Raji (cell line): Measurements from ENCODE around the gene RASSF5.

Experiments used
- POLR2A ChIP-seq: IDR thresholded peaks from 2 replicates; pipeline ENCODE4 v1.6.1; 2011; ENCODE audit warnings: low read depth, low read length, control low read depth; ENCODE audit not compliant: insufficient read depth

RASSF5 gene

GRCh38 chr1:206470692-206471414, 36.5 kb upstream of the RASSF5 start:
- peak; percentile 77 for TF ChIP-seq POLR2A

DNA sequence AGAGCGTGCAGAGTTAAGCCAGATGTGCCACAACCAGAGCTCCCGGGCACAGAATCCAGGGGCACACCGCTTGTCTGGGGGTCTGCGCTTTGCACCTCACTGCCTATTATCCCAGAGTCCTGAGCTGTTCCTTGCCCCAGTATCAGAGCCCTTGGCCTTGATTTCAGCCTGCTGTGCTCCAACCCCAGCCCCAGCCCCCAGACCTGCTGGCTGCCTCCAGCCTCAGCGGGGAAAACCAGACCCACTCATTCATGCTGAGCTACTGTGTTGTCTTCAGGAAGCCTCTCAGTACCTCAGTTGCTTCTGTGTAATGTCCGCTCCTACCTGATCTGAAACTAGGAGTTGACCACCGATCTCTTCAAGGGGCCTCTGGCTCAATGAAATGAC, 35.9 kb upstream of the RASSF5 start:
- TF ChIP-seq POLR2A = peak; percentile 13

- no peak for TF ChIP-seq POLR2A
These were observed 35.3 kb upstream of the RASSF5 start for GRCh38 chr1:206472024-206472423.

DNA sequence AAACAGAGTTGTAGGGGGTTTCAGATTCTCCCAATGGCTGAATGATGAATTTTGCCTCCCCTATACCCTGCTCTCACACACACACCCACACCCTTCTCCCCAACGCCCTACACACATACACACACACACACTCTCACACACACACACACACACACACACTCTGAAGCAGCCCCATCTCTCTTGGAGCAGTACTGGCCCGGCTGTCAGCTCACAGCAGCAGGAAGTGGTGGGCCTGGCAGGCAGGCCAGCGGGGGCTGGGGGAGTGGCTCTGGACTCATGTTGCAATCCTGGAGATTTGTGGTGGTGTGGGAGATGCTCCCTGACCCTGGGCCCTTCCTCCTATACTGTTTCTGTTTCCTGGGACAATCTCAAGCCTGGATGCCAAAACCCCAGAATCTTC, 34.9 kb upstream of the RASSF5 start:
- TF ChIP-seq POLR2A = no peak

DNA sequence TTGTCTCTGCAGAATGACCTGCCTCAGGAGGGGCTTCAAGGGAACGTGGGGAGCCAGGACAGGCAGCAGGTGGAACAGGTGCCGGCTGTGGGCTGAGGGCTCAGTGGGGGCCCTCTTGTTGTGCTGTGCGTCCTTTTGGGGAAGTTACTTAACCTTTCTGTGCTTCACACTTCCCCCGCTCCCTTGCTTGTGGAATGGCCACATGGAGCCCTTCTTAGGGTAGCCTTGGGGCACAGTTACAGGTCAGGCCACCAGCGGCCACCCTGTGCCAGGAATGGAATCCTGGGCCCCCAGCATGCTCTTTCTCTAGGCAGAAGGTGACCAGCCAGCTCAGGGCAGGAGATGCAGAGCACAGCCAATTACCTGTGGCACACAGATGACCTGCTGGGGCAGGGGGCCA, 34.4 kb upstream of the RASSF5 start:
- TF ChIP-seq POLR2A = no peak

- no peak for TF ChIP-seq POLR2A
These were observed 31.3 kb upstream of the RASSF5 start for GRCh38 chr1:206476058-206476457.

DNA sequence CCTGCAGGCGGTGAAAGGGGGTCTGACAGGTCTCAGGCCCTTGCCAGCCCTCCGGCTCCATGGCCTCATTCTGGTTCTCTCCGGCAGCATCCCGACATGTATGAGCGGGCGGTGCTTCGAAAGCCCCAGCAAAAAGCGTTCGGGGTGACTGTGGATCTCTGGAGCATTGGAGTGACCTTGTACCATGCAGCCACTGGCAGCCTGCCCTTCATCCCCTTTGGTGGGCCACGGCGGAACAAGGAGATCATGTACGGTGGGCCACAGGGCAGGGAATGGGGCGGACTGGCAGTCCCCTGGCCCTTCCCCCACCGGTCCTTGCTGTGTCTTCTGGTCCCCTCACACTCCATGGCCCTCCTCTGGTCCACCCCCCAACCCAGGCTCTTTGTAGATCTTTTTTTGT, 30.7 kb upstream of the RASSF5 start:
- TF ChIP-seq POLR2A = no peak

DNA sequence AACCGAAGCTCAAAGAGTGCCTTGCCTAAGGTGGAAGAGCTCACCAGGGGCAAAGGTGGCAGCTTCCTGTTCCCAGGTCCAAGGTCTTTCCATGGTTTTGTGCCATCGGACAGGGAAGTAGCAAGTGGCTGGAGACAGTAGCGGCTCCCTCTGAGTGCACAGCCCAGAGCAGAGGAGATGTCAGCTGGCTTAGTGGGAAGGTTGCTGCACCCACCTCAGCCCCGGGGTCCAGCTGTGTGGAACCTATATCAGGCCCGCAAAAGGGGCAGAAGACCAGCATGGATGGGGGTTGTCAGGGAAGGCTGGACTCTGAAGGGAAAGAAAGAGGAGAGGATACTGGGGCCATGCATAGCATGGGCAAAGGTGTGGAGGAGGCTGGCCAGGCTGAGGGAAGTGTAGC, 30.2 kb upstream of the RASSF5 start:
- TF ChIP-seq POLR2A = no peak

DNA sequence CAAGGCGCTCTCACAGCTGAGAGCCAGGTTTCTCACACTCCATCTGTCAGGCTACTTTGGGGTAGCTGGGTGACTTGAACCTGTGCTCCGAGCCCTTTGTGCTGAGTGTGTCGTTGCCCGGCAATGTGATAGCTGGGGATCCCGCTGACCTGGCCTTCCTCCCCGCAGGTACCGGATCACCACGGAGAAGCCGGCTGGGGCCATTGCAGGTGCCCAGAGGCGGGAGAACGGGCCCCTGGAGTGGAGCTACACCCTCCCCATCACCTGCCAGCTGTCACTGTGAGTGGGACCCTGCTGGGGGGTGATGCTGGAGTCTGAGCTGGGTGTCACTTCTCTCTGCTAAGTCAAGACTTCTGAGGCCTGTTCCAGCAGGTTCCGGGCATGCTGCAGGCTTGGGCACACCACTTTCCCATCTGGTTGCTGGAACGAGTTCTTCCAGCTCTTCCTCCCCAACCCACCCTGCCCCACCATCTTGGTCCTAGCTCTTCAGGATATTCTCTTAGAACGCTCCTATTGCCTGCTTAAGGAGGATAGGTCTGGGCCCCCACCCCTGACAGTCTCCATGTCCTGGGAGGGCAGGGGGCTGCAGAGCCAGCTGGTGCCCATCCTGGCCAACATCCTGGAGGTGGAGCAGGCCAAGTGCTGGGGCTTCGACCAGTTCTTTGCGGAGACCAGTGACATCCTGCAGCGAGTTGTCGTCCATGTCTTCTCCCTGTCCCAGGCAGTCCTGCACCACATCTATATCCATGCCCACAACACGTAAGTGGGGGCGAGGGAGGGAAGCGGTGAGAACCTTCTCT, 29.6 kb upstream of the RASSF5 start:
- TF ChIP-seq POLR2A = no peak

DNA sequence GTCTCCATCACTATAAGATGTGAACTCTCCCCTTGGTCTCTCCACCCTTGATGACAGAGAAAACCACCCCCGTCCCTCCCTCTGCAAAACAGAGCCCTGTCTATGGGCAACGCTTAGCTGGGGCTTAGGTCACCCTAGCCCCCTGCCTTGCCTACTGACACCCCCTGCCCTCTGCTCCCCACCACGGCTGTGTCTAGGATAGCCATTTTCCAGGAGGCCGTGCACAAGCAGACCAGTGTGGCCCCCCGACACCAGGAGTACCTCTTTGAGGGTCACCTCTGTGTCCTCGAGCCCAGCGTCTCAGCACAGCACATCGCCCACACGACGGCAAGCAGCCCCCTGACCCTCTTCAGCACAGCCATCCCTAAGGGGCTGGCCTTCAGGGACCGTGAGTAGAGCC, 28.6 kb upstream of the RASSF5 start:
- no peak for TF ChIP-seq POLR2A

- no peak for TF ChIP-seq POLR2A
These were observed 27.9 kb upstream of the RASSF5 start for GRCh38 chr1:206479183-206480125.

DNA sequence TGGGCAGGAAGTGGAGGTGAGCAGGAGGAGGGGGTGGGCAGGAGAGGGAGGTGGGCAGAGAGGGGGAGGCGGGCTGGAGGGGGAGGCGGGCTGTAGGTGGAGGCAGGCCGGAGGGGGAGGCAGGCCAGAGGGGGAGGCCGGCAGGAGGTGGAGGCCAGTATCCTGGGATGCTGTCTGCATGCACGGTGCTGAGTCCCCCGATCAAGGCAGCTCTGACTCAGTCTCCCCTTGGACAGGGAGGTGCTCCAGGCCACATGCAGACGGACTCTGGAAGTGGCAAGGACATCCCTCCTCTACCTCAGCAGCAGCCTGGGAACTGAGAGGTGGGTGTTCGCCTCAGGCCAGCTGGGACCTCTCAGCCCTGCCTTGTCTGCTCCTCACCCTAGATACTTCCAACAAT, 27.1 kb upstream of the RASSF5 start:
- TF ChIP-seq POLR2A = no peak

DNA sequence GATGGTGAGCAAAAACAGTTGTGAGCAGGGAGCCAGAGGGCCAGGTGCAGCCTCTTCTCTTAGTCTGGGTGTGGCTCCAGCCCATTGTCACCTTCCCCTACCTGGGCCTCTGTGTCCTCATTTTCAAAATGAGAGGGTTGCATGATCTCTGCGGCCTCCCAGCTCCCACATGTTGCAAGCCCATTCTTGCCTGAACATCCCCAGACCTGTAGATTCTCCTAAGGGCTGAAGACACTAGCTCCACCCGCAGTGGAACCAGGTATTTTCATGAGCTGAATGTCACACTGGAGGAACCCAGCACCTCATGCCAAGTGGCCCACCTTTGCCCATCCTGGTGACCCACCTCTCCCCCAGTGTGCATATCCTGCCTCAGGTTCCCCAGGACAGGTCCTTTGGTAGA, 24.7 kb upstream of the RASSF5 start:
- no peak for TF ChIP-seq POLR2A

- TF ChIP-seq POLR2A = no peak
These were observed 22.4 kb upstream of the RASSF5 start for GRCh38 chr1:206484901-206485300.

DNA sequence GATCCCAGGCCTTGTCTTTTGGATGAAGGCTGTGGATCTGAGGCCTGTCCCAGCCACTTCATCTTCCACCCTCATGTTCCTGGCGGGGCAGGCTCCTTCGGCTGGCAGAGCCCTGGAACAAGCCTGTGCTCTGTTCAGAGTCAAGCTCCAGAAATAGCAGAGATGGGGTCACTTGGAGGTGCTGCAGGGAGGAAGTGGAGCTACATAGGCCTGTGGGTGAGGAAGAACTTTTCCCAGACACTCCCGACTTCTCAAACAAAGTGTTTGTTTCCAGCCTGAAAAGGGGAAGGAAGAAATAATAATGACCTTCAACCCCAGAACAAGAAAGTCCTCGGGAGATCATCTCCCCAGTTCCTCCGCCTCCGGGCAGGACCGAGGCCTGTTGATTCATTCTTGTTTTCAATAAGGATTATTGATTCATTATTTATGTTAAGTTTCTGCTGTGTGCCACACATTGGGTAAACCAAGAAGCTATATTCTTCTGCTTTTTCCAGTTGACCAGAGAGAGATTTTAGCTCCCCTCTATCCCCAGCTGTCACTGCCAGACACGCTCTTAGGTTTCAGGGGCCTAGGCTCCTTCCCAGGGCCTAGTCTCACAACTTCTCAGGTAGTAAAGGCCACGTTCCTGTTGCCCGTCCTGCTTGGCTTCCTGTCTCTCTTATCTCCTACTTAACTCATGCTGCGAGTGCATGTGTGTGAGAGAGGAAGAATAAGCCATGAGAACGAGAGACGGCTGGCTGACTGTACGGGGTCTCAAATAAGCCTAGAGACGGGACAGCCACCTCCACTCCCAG, 20.1 kb upstream of the RASSF5 start:
- no peak for TF ChIP-seq POLR2A
